ENCODE measurements around the gene ARVCF.

ARVCF gene

GRCh38 chr22:19998991-19999820 lies 17.4 kb downstream of the ARVCF start:
- Histone ChIP-seq H3K36me3 (ENCODE audit: control insufficient read depth in 1 of 2, insufficient read depth in 2 of 2, low read length in 2 of 2) (no peaks in the 10 kb centered on the region), H3K9me3 (ENCODE audit: control insufficient read depth in 1 of 2, low read length in 2 of 2) (peaks cover 0 to 3% of the 10 kb centered on the region in 2 donors), H3K27ac (ENCODE audit: low read depth, low read length) (no peak overlapping the region), H3K27me3 (ENCODE audit: control insufficient read depth in 1 of 2, insufficient read depth in 2 of 2, low read length in 2 of 2) (no peaks in the 10 kb centered on the region), H3K4me3 (ENCODE audit: low read depth in 1 of 2, low read length in 2 of 2) (no peak overlapping the region), H3K4me1 (ENCODE audit: control insufficient read depth in 1 of 2, insufficient read depth in 2 of 2, low read length in 2 of 2) (no peaks in the 10 kb centered on the region), H3K9ac (ENCODE audit: low read depth in 1 of 2, low read length in 2 of 2) (no peak overlapping the region)

- Histone ChIP-seq H3K9ac (ENCODE audit: low read depth in 1 of 2, low read length in 2 of 2) (no peak overlapping the region), H3K9me3 (ENCODE audit: control insufficient read depth in 1 of 2, low read length in 2 of 2) (no peaks in the 10 kb centered on the region), H3K4me3 (ENCODE audit: low read depth in 1 of 2, low read length in 2 of 2) (no peak overlapping the region), H3K36me3 (ENCODE audit: control insufficient read depth in 1 of 2, insufficient read depth in 2 of 2, low read length in 2 of 2) (no peaks in the 10 kb centered on the region), H3K27me3 (ENCODE audit: control insufficient read depth in 1 of 2, insufficient read depth in 2 of 2, low read length in 2 of 2) (no peaks in the 10 kb centered on the region), H3K4me1 (ENCODE audit: control insufficient read depth in 1 of 2, insufficient read depth in 2 of 2, low read length in 2 of 2) (no peaks in the 10 kb centered on the region), H3K27ac (ENCODE audit: low read depth, low read length) (no peak overlapping the region)
Measured at GRCh38 chr22:19998232-19998951, 18.2 kb downstream of the ARVCF start.

GRCh38 chr22:19997561-19998231 lies 18.9 kb downstream of the ARVCF start:
- H3K27me3 ChIP-seq (ENCODE audit: control insufficient read depth in 1 of 2, insufficient read depth in 2 of 2, low read length in 2 of 2), result no peaks in the 10 kb centered on the region
- H3K9me3 ChIP-seq (ENCODE audit: control insufficient read depth in 1 of 2, low read length in 2 of 2), result no peaks in the 10 kb centered on the region
- H3K27ac ChIP-seq (ENCODE audit: low read depth, low read length), result no peak overlapping the region
- H3K4me1 ChIP-seq (ENCODE audit: control insufficient read depth in 1 of 2, insufficient read depth in 2 of 2, low read length in 2 of 2), result no peaks in the 10 kb centered on the region
- no peak overlapping the region for H3K4me3 ChIP-seq (ENCODE audit: low read depth in 1 of 2, low read length in 2 of 2)
- no peaks in the 10 kb centered on the region for H3K36me3 ChIP-seq (ENCODE audit: control insufficient read depth in 1 of 2, insufficient read depth in 2 of 2, low read length in 2 of 2)
- H3K9ac ChIP-seq (ENCODE audit: low read depth in 1 of 2, low read length in 2 of 2), result no peak overlapping the region

- Histone ChIP-seq H3K4me3 (ENCODE audit: low read depth in 1 of 2, low read length in 2 of 2) (no peak overlapping the region), H3K9me3 (ENCODE audit: control insufficient read depth in 1 of 2, low read length in 2 of 2) (no peaks in the 10 kb centered on the region), H3K27me3 (ENCODE audit: control insufficient read depth in 1 of 2, insufficient read depth in 2 of 2, low read length in 2 of 2) (no peaks in the 10 kb centered on the region), H3K9ac (ENCODE audit: low read depth in 1 of 2, low read length in 2 of 2) (no peak overlapping the region), H3K36me3 (ENCODE audit: control insufficient read depth in 1 of 2, insufficient read depth in 2 of 2, low read length in 2 of 2) (no peaks in the 10 kb centered on the region), H3K27ac (ENCODE audit: low read depth, low read length) (no peak overlapping the region), H3K4me1 (ENCODE audit: control insufficient read depth in 1 of 2, insufficient read depth in 2 of 2, low read length in 2 of 2) (no peaks in the 10 kb centered on the region)
Measured at GRCh38 chr22:19996694-19997384, 19.8 kb downstream of the ARVCF start.

- H3K36me3 ChIP-seq (ENCODE audit: control insufficient read depth in 1 of 2, insufficient read depth in 2 of 2, low read length in 2 of 2), result no peaks in the 10 kb centered on the region
- H3K27ac ChIP-seq (ENCODE audit: low read depth, low read length), result peak overlapping the region; percentile 42
- no peak overlapping the region for H3K9ac ChIP-seq (ENCODE audit: low read depth in 1 of 2, low read length in 2 of 2)
- H3K4me1 ChIP-seq (ENCODE audit: control insufficient read depth in 1 of 2, insufficient read depth in 2 of 2, low read length in 2 of 2), result no peaks in the 10 kb centered on the region
- no peaks in the 10 kb centered on the region for H3K9me3 ChIP-seq (ENCODE audit: control insufficient read depth in 1 of 2, low read length in 2 of 2)
- H3K4me3 ChIP-seq (ENCODE audit: low read depth in 1 of 2, low read length in 2 of 2), result no peak overlapping the region
- no peaks in the 10 kb centered on the region for H3K27me3 ChIP-seq (ENCODE audit: control insufficient read depth in 1 of 2, insufficient read depth in 2 of 2, low read length in 2 of 2)
Measured at GRCh38 chr22:19995611-19996339, 20.8 kb downstream of the ARVCF start.

- Histone ChIP-seq H3K36me3 (ENCODE audit: control insufficient read depth in 1 of 2, insufficient read depth in 2 of 2, low read length in 2 of 2) (no peaks in the 10 kb centered on the region), H3K9ac (ENCODE audit: low read depth in 1 of 2, low read length in 2 of 2) (no peak overlapping the region), H3K27me3 (ENCODE audit: control insufficient read depth in 1 of 2, insufficient read depth in 2 of 2, low read length in 2 of 2) (no peaks in the 10 kb centered on the region), H3K4me1 (ENCODE audit: control insufficient read depth in 1 of 2, insufficient read depth in 2 of 2, low read length in 2 of 2) (no peaks in the 10 kb centered on the region), H3K4me3 (ENCODE audit: low read depth in 1 of 2, low read length in 2 of 2) (no peak overlapping the region), H3K9me3 (ENCODE audit: control insufficient read depth in 1 of 2, low read length in 2 of 2) (no peaks in the 10 kb centered on the region), H3K27ac (ENCODE audit: low read depth, low read length) (no peak overlapping the region)
Measured at GRCh38 chr22:19994851-19995610, 21.6 kb downstream of the ARVCF start.

- H3K27me3 ChIP-seq (ENCODE audit: control insufficient read depth in 1 of 2, insufficient read depth in 2 of 2, low read length in 2 of 2), result no peaks in the 10 kb centered on the region
- H3K4me3 ChIP-seq (ENCODE audit: low read depth in 1 of 2, low read length in 2 of 2), result no peak overlapping the region
- no peaks in the 10 kb centered on the region for H3K4me1 ChIP-seq (ENCODE audit: control insufficient read depth in 1 of 2, insufficient read depth in 2 of 2, low read length in 2 of 2)
- no peaks in the 10 kb centered on the region for H3K36me3 ChIP-seq (ENCODE audit: control insufficient read depth in 1 of 2, insufficient read depth in 2 of 2, low read length in 2 of 2)
- no peak overlapping the region for H3K9ac ChIP-seq (ENCODE audit: low read depth in 1 of 2, low read length in 2 of 2)
- H3K27ac ChIP-seq (ENCODE audit: low read depth, low read length), result no peak overlapping the region
- H3K9me3 ChIP-seq (ENCODE audit: control insufficient read depth in 1 of 2, low read length in 2 of 2), result no peaks in the 10 kb centered on the region
Measured at GRCh38 chr22:19993926-19994325, 22.7 kb downstream of the ARVCF start.

- Histone ChIP-seq H3K9me3 (ENCODE audit: control insufficient read depth in 1 of 2, low read length in 2 of 2) (no peaks in the 10 kb centered on the region), H3K27ac (ENCODE audit: low read depth, low read length) (no peak overlapping the region), H3K36me3 (ENCODE audit: control insufficient read depth in 1 of 2, insufficient read depth in 2 of 2, low read length in 2 of 2) (no peaks in the 10 kb centered on the region), H3K4me3 (ENCODE audit: low read depth in 1 of 2, low read length in 2 of 2) (no peak overlapping the region), H3K27me3 (ENCODE audit: control insufficient read depth in 1 of 2, insufficient read depth in 2 of 2, low read length in 2 of 2) (no peaks in the 10 kb centered on the region), H3K4me1 (ENCODE audit: control insufficient read depth in 1 of 2, insufficient read depth in 2 of 2, low read length in 2 of 2) (no peaks in the 10 kb centered on the region), H3K9ac (ENCODE audit: low read depth in 1 of 2, low read length in 2 of 2) (no peak overlapping the region)
Measured at GRCh38 chr22:19992921-19993355, 23.7 kb downstream of the ARVCF start.

GRCh38 chr22:19992481-19992911 lies 24.1 kb downstream of the ARVCF start:
- Histone ChIP-seq H3K27ac (ENCODE audit: low read depth, low read length) (no peak overlapping the region), H3K9me3 (ENCODE audit: control insufficient read depth in 1 of 2, low read length in 2 of 2) (no peaks in the 10 kb centered on the region), H3K27me3 (ENCODE audit: control insufficient read depth in 1 of 2, insufficient read depth in 2 of 2, low read length in 2 of 2) (no peaks in the 10 kb centered on the region), H3K9ac (ENCODE audit: low read depth in 1 of 2, low read length in 2 of 2) (no peak overlapping the region), H3K4me1 (ENCODE audit: control insufficient read depth in 1 of 2, insufficient read depth in 2 of 2, low read length in 2 of 2) (no peaks in the 10 kb centered on the region), H3K4me3 (ENCODE audit: low read depth in 1 of 2, low read length in 2 of 2) (no peak overlapping the region), H3K36me3 (ENCODE audit: control insufficient read depth in 1 of 2, insufficient read depth in 2 of 2, low read length in 2 of 2) (no peaks in the 10 kb centered on the region)

Measured in duodenal mucosa (tissue), 2 donors.